NCI-H128 (cell line): ENCODE results near the gene CDK6.

Experiments used
- DNase-seq: peaks from one replicate; lab custom pipeline; 2025; ENCODE audit not compliant: unreplicated experiment; lab: John Stamatoyannopoulos, UW

Gene CDK6

DNA sequence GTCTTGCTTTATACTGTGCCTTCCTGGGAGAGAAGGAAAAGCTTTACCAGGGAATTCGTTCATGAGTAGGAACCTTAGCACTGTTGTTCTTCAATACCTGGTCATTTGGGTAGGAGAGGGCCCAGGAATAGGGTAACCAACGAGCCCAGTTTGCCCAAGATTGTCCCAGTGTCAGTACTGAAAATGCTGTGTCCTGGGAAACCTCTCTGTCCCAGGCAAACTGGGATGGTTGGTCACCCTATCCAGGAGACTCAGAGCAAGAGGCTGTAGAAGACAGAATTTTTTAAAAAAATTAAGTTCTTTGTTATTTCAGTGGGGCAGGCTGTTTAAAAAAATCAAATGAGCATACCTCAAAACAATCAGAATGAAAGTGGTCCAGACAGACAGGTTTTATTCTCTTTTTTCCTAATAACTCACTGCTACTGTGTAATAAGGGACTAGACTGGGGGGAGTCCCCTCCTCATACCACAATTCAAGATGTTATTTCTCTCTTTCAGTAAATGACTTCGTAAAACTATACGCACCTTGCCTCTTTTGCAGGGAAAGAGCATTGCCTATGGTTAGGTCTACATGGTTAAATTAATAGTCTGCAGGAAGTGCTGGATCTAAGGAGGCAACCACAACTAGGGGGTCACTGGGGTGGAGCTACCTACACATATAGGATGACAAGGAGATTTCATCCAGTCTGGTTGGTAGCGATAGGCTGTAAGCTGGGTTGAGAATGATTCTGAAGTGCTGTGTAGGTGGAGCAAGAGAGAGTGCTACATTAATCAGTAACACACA is 205.1 kb downstream of the CDK6 start:
- DNase-seq, result no peak

DNA sequence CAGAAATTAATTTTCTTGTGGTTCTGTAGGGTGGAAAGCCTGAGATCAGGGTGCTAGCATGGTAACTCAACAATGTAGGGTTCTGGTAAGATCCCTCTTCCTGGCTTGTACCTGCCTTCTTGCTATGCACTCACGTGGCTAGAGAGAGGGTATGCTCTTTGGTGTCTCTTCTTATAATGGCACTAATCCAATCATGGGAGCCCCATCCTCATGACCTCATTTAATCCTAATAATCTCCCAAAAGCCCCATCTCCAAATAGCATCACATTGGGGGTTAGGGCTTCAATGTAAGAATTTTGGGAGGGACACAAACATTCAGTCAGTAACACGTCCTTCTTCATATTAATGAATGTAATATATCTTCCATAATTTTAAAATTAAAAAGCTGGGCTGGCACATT is 206.6 kb downstream of the CDK6 start:
- no peak for DNase-seq

DNA sequence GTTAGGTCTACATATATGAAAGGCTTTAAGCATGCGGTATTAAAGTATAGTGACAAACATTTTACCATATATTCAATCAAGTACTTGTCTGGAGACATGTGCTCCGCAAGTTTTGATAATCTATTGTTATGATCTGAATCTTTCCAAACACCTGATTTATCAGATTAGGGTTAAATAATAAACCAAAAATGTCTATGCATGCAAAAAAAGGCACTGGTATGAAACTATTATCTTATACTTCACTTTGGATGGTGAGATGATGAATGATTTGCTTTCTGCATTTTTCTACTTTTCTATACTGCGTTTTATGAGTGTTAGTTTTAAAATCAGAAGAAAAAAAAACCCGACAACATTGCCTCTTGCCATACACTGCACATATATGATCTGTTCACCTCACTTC is 208.4 kb downstream of the CDK6 start:
- DNase-seq, result no peak

DNA sequence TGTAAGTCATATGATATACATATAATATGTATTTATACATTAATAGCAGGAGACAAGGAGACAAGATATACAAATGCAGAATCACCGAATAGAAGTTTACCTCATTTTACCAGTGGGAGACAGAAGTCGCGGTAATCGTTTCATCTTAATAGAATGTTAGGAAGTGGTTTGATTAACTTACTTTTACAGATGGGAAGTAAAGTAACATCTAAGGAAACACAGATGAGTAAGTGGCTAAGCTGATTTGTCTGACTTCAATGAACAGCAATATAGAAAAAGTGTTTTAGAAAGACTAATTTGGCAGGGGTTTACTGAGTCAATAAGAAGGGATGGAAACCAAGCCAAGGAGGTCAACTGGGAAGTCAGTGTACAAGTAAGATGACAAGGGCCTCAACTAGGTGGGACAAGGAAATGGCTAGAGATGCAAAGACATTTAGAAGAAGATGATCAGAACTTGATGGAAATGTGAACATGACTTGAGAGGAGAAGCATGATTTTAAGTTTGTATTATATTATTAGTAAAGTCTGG is 210.0 kb downstream of the CDK6 start:
- no peak for DNase-seq

DNA sequence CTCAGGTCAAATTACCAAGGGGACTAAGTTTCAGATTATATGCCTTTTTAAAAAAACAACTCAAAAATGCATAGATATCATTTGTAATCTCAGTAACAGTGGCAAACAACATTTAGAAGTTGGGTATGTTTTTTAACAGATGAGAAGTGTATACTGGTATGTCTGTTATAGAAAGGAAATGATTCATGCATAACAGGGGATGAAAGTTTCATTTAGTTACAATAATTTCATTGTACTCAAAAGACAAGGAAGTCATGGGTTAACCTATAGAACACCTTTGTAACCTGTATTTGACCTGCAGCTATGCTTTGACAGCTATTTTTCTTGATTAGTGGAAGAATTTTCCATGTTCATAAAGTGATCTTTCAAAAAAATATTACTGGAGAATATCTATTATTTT is 210.8 kb downstream of the CDK6 start:
- DNase-seq, result no peak

DNA sequence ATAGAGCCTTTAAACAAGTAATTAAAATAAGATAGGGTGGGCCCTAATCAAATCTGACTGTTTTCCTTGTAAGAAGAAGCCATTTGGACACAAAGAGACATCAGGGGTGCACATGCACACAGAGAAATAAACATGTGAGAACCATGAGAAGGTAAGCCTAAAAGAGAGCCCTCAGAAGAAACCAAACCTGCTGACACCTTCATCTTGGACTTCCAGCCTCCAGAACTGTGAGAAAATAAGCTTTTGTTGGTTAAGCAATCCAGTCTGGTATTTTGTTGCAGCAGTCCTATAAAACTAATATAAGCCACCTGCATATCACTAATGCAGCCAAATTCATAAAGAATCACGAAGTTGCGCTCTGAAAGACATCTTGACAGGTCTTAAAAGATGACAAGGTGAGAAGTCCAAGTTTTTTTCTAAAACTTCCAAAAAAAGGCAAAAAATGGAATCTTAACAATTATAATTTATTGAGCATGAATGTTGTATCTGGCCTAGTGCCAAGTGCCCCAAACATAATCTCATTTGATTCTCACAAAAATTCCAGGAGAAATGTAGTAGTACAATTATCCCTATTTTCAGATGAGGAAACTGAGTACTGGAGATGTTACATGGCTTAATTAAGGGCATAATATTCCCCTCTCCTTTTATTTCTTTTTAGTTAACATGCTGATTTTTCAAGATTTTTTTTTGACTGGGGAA is 211.9 kb downstream of the CDK6 start:
- no peak for DNase-seq

DNA sequence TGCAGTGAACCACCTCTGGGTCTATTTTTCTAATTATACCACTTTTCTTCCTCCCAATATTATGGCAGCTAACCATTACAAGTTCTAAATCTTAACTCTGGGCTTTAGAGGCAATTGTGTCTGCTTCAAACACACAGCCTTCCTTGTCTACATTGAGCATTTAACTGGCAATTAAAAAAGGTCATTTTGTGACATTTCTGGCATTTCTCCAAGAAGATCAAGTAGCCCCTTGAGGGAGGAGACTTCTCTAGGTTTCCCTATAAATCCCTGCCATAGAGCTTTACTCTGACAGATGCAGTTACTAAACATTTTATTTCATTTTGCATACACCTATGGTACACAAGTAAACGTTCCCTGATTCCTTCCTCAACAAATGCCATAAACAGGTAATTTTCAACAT is 212.8 kb downstream of the CDK6 start:
- no peak for DNase-seq

DNA sequence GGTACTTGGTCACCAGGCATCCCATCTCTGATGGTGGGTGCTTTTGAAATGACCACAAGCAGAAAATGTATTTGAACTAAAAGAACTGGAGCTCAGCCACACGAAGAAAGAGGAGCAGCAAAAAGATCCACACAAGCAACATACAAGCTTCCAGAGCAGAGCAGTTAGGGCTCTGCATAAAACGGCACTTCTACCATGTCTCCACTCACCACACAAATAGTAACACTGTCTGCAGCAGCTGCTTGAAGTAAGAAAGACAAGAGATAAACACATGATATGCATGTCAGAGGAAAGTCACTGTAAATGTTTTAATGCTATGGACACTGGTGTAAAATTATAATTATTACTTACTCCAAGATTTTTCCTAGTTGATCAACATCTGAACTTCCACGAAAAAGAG is 213.7 kb downstream of the CDK6 start:
- DNase-seq, result no peak

DNA sequence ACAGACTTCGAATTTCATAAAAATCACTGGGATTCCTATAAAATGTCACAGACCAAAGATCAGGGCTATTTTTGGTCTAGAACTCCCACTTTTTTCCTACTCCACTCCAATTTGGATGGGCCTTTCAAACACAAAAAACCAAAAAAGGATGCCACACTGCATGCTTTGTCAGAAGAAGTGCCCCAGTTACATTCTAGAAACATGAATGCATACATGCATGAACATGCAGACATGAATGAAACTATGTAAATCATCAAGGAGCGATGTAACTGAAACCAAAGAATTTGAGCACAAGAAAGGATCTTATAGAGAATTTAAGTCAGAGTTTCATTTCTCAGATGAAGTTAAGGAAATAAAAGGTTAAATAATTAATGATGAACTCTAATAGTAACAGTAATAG is 214.3 kb downstream of the CDK6 start:
- no peak for DNase-seq

DNA sequence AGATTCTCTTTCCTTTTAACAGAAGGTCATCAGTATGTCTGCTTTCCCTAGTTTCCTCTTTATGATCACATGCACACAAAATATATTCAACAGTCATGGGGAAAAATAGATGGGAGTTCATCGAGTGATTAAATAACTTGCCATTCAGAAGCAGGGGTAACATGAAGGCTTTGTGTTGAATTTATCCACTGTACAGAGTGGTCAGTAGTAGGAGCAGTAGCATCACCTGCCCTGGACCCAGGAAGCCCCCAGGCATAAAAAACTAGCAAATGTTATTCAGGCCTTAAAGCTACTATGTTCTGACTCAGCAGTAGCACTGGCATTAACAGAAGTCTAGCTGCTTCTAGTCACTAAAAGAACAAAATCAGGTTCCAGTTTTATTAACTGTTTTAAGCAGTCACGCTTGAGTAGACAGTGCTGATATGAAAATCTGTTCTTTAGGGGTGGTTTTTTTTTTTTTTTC is 214.8 kb downstream of the CDK6 start:
- no peak for DNase-seq

DNA sequence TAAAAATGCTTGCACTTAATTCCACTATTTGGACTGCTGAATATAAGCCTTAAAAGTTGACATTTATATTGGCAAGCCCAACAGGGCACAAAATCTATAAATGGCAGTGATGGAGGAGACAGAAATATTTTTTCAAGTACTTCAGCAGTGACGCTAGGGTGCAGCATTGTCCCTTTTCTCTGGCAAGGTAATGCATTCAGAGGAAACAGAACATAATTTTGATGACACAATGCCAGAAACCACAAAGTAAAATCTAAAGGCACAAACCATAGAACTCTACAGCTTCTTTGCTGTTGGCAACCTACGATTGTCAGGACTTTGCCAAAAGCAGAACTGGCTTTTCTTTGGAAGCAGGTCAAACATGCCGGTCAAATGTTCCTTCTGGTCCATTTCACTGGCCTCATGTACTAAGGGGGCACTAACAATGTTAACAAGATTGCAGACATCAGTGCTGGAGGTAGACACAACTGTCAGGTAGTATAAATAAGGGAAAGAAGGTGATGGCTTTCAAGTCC is 215.3 kb downstream of the CDK6 start:
- no peak for DNase-seq

DNA sequence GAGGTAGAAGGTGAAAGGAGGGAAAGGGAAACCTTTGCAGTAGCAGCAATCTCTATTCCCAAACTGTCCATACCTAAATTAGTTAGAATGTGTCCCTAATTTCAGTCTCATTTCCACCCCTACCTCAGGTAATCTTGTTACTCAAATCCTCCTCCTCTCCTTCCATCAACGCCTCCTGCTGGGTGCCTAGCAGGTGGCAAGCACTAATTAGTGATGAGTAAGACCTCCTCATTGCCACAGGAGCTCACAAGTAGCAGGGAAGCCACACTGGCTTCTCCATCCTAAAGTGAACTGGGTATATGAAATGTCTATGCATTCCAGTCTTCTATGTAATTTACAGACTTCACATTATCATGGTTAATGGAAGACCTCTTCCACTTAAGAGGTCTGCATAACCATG is 220.5 kb downstream of the CDK6 start:
- no peak for DNase-seq

DNA sequence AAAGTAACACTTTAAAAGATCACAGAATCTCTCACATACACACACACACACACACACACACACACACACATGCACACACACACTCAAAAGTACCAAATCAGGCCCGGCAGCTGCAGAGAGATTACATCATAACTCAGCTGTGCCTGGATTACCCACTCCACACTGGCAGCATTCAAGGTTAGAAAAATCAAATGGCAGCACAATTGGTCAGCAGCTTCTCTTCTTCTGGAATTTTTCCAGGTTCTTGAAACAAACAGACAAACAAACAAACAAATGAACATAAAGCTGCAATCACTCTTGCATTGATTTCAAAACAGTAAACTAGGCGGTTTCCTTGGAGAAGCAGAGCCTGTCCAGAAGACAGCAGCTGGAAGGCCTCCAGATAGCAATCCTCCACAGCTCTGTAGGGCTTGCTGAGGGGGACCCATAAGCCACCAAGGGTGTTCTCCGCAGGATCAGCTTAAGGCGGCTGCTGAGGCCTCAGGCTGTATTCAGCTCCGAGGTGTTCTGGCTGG is 221.7 kb downstream of the CDK6 start:
- DNase-seq, result no peak

DNA sequence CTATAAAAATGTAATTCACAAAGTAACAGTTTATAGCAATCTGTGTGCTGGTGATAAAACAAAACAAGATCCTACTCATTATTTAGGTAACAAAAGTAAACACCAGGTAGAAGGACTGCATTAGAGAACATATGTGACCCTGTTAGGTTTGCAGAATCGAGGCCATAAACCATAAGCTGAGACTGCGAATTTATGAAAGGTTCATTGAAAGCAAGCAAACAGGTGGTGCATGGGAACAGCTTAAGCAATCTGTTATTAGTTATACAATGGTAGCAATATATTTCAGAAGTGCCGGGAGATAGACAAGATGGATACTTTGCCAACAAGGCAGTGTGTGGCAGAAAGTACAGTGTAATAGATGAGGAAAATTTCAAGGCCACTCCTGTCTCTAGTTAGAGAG is 222.7 kb downstream of the CDK6 start:
- no peak for DNase-seq

DNA sequence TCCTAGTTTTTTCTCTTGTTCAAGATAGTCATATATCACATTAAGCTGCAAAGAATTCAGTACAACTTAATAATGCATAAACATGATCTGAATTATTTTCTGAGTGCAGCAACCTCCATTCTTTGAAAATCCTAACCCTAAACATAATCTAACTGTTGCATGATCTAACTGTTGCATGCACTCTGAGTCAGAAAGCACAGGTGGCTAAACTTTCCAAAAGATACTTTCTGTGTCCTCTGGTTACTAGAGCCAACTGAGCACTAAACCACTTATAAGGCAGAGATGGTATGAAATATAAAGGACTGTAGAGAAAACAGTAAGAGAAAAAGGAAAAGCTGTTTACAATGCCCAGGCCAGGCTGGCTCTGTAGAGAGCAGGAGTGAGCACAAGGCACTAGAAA is 223.2 kb downstream of the CDK6 start:
- no peak for DNase-seq

DNA sequence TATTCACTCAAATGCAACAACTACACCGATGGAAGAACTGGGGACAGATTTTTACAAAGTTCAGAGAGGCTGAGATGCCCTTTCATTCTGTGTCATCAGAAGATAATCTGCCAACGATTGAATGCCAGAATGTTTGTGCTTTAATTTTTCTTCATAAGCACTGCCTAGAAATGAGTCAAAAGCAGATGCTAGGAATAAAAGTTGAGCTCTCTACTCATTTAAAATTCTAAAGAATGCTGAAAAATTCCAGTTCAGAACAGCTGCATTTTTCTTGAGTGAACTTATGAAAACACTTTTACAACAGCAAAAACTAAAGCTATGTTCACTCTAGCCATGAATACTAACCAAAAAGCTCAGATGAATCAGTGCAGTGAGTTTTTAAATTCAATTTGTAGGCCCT is 223.9 kb downstream of the CDK6 start:
- DNase-seq, result no peak

DNA sequence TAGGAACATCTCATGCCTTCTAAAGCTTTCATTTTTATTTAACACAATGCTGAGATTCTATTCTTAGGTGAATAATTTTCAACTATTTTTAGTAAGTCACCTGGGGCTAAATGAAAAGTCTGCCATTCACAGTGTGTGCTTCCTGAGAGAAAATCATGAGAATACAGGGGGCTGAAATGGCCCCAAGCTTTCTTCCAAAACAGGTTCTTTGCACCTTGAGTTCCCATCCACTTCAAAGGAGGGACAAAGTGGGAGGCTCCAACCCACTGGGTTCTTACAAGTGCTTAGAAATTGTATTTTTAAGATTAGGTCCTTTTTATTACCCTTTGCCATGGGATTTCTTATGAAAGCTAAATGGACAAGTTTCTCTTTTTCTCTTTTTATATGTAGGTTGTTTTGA is 224.6 kb downstream of the CDK6 start:
- DNase-seq, result no peak

DNA sequence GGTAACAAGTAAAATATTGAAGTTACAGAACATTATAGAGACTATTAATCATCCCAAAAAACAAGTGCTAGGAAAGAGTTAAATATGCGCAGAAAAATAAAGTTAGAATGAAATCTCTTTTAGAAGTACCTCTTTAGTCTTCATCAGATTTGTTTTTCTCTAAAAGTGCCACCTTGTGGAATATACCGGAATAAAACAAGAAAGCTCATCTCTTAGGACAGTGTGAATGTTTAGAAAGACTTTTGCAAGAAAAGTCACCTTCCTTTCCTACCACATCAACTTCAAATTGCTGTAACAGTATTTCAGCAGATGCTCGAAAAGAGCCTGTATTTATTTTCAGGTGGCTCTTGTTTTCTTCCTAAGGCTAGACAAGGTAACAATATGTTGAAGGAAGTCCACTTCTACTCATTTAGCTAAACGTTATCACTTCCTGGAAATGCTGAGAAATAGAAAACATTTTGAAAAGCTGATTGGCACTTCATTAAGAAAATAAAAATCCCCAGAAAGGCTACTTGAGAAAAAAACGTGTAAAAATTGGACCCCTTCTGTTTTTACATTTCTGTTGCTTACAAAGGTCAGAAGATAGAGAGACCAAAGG is 226.4 kb downstream of the CDK6 start:
- no peak for DNase-seq

DNA sequence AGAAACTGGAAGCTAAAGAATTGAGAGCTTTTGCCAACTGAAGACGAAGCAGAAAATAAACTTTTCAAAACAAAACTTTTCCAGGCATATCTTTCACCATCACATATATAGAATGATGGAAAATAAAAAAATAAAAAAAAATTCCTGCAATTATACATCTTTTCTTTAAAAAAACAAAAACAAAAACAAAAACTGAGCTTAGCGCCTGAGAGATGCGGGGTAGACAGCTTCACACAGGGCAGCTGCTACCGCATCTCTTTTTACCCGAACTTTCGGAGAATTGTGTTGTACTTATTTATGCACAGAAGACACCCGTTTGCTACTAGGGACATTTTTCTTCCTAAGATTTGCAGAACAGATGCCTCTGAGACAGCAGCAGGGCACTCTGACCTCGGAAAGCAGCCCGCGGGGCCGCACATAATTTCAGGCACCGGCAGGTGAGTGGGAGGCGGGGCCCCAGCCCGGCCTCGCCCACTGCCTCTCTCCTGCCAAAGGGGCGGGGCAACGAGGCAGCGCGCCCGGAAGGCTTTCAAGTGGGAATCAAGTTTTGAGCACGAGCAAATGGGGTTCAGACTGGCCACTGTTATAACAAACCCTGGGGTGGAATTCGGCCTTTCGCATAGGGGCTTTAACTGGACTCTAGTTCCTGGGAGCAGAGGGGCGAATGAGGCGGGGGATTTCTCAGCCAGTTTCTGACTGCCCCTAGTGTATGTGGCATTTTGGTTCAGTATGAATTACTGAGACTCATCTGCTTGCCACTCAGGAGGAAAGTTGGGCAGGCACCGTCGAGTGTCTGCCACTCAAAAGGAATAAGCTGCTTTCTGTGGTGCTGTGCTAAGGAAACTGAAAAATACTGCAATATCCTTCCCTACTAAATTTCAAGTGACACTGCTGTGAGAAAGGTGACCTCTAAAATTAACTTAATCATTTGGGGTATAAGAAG is 227.7 kb downstream of the CDK6 start:
- DNase-seq, result no peak

DNA sequence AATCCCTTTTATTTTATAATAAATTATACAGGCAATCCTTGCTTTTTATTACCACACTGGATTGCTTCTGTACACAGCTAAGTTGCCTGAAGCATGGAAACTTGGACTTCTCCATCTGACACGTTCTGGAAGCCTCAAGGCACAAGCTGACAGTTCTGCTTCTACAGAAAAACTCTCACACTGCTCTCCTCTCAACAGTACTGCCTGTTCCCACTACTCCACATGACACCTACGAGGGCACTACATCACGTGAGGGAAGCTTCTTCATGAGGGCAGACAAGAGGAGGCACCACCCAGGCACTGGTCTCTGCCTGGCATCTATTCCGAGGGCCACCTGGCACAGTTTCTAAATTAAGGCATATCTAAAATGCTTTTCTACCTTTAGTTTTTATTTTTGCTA is 229.4 kb downstream of the CDK6 start:
- no peak for DNase-seq
